Measurements from ENCODE around the gene CHAT.

GRCh38 chr10:49711481-49711880 lies 97.6 kb downstream of the CHAT start:
- no peak for TF ChIP-seq CTCF (IDR thresholded peaks at IDR 0.05 in 8 of 11, conservative IDR thresholded peaks at IDR 0.05 in 3 of 11)
- no peak for TF ChIP-seq POLR2A (IDR thresholded peaks at IDR 0.05)

All from spleen (tissue), 7 donors.